HEK293T (cell line): ENCODE data around the gene DNAH17.

ENCODE experiments used
- ELF4 ChIP-seq: fragments of 450-650 bp; IDR thresholded peaks from 2 replicates; pipeline ENCODE4 v1.6.1; 2017; ENCODE audit warnings: antibody characterized with exemption
- NFRKB ChIP-seq: fragments of 450-650 bp; IDR thresholded peaks from 2 replicates; pipeline ENCODE4 v1.6.1; 2016; ENCODE audit warnings: mild to moderate bottlenecking, moderate library complexity

GRCh38 chr17:78512976-78513375 lies 64.2 kb downstream of the DNAH17 start:
- TF ChIP-seq ELF4 (no peak), NFRKB (no peak)
